Heart left ventricle (tissue), 16 donors: Measurements from ENCODE around the gene NRAP. TPM values are rescaled to one million over a fixed set of nuclear protein-coding genes. Genes with fewer than 3 reads are reported as not detected.

Source experiments
- ATAC-seq, 4 donors: fragments of 200-7000 bp; cut with Tn5 transposase; one replicate each; pipeline ENCODE4 v1.9.1; 2020 to 2022; ENCODE audit warnings: moderate library complexity in 4 of 4, mild to moderate bottlenecking in 3 of 4, moderate number of reproducible peaks in 1 of 4
- DNase-seq, 5 donors: peaks; one replicate each; pipeline ENCODE4 v3.0.0-alpha.2; 2020
- H3K27ac ChIP-seq, 12 donors: fragments of 200-600 bp; sonication (generic) in 4 of 12; one replicate each; pipeline versions ENCODE4 v1.5.0 to v1.8.0; 2016 to 2022; ENCODE audit warnings: mild to moderate bottlenecking in 2 of 12
- H3K27me3 ChIP-seq, 9 donors: fragments of 200-600 bp; sonication (generic) in 2 of 9; one replicate each; pipeline versions ENCODE4 v1.5.1 to v1.8.0; 2016 to 2022; ENCODE audit warnings: mild to moderate bottlenecking in 3 of 9
- H3K36me3 ChIP-seq, 9 donors: fragments of 200-600 bp; sonication (generic) in 2 of 9; one replicate each; pipeline versions ENCODE4 v1.5.0 to v1.8.0; 2018 to 2022; ENCODE audit warnings: mild to moderate bottlenecking in 2 of 9
- H3K4me1 ChIP-seq, 12 donors: fragments of 200-600 bp; sonication (generic) in 4 of 12; one replicate each; pipeline versions ENCODE4 v1.5.0 to v1.8.0; 2016 to 2022; ENCODE audit warnings: mild to moderate bottlenecking in 3 of 12
- H3K4me3 ChIP-seq, 12 donors: fragments of 200-600 bp; sonication (generic) in 4 of 12; one replicate each; pipeline versions ENCODE4 v1.5.0 to v1.8.0; 2017 to 2022; ENCODE audit warnings: mild to moderate bottlenecking in 9 of 12, moderate library complexity in 4 of 12
- H3K9me3 ChIP-seq, 12 donors: fragments of 200-600 bp; sonication (generic) in 4 of 12; one replicate each; pipeline versions ENCODE4 v1.5.0 to v1.8.0; 2016 to 2022; ENCODE audit warnings: mild to moderate bottlenecking in 1 of 12
- CTCF ChIP-seq, 12 donors: fragments of 200-600 bp; sonication (generic) in 4 of 12; IDR thresholded peaks; one replicate each; pipeline versions ENCODE4 v1.5.0 to v1.8.0; 2018 to 2022; ENCODE audit warnings: antibody characterized with exemption in 12 of 12, mild to moderate bottlenecking in 5 of 12
- POLR2A ChIP-seq, 2 donors: fragments of 450-650 bp; IDR thresholded peaks; one replicate each; pipeline ENCODE4 v1.6.1; 2017; ENCODE audit warnings: antibody characterized with exemption in 2 of 2, mild to moderate bottlenecking in 2 of 2, moderate library complexity in 2 of 2
- WGBS, 4 donors: extraction: QIAGEN DNeasy Blood & Tissue Kit in 2 of 4; methylation state at CpG; one replicate each; pipeline versions ENCODE4 v1.1.5 to v1.1.7; 2013 to 2018; 5-methylcytosine and 5-hydroxymethylcytosine counted together
- intact Hi-C, 10 donors: fragments of 100-400 bp; cut with DNase I; formaldehyde crosslinking; loops; one replicate each; pipeline versions ENCODE4 v1.11.1 to v1.14.2; 2022
- polyA plus RNA-seq, 2 donors: library from polyadenylated mRNA; stranded (reverse); fragments of 200-250 nt; gene quantifications; one replicate each; pipeline ENCODE4 v1.2.3, GENCODE V29; 2013
- total RNA-seq, 9 donors: library from RNA; depleted of rRNA in 2 of 9; stranded (reverse); fragments of >200 nt in 2 of 9; fragmentation: NEBNext Ultra II Directional in 3 of 9; extraction: Animal tissue kit (Norgen Biotek cat#: 25700) in 3 of 9; gene quantifications; one replicate each; pipeline versions ENCODE4 v1.1.0 to v1.2.4, GENCODE V29; 2016 to 2023
- donor health status: ischemic (EF 13 %, LVEDD 7.1; RV severe dilation, severe dysfunction).
- donor health status: healthy with polysubstance abuse.
- donor health status: DM: no; HTN: yes; CAD: no.
- donor health status: DM: no; HTN: no; CAD: no.
- donor health status: ischemic (EF 25% LVEDD 6.9; RV normal size, moderate dysfunction).
- donor health status: ischemic (EF 25% LVEDD 5.7; RV mildly dilated, moderate dysfunction).
- donor health status: healthy.
- donor health status: DM: yes; HTN: yes; CAD: no.
- donor health status: ischemic (EF 35%, LVEDD 5.7; RV mildly dilated, moderate dysfunction).
- donor health status: nonischemic (EF 11% LVEDD 7.7; RV severe dilation, severe dysfunction).
- donor health status: DM: yes; HTN: yes; CAD: no.
- donor health status: PGD.
- donor health status: ischemic (EF 29% LVEDD 5.4; RV normal size, mild dysfunction).
- donor health status: nonischemic (EF 23%, LVEDD 6.1; RV moderate dilation, normal function).

Gene NRAP
- total and polyA plus RNA-seq, 11 donors = 278 to 2,789 (median 1,125) TPM

- DNase-seq (no peak), ATAC-seq (no peak)
- Histone ChIP-seq H3K27me3 (no peaks in the 10 kb centered on the region), H3K9me3 (no peaks in the 10 kb centered on the region), H3K4me1 (peaks cover 0 to 4% (median 0%) of the 10 kb centered on the region in 12 donors), H3K36me3 (no peaks in the 10 kb centered on the region), H3K27ac (no peak overlapping the region), H3K4me3 (no peak overlapping the region)
- intact Hi-C loops = loop anchor here in 3 of 10 donors (10.0 kb wide), 3 partner anchors 852 to 1082 kb away; no protein-coding TSS in a partner anchor
- 65 to 76% (median 72%) methylated on average over 6 of the region's 6 CpGs for WGBS, 4 donors
- TF ChIP-seq CTCF (IDR thresholded peaks at IDR 0.05) = no peak
- no peak for TF ChIP-seq POLR2A (IDR thresholded peaks at IDR 0.05)
These were observed 97.0 kb downstream of the NRAP start for GRCh38 chr10:113566888-113567287.

- Histone ChIP-seq H3K27ac (no peak overlapping the region), H3K27me3 (no peaks in the 10 kb centered on the region), H3K9me3 (no peaks in the 10 kb centered on the region), H3K4me3 (no peak overlapping the region), H3K36me3 (no peaks in the 10 kb centered on the region), H3K4me1 (peaks cover 0 to 4% (median 0%) of the 10 kb centered on the region in 12 donors)
- ATAC-seq (no peak), DNase-seq (no peak)
- intact Hi-C loops = loop anchor here in 3 of 10 donors (10.0 kb wide), 3 partner anchors 851 to 1081 kb away; no protein-coding TSS in a partner anchor
- no peak for TF ChIP-seq POLR2A (IDR thresholded peaks at IDR 0.05)
- no peak for TF ChIP-seq CTCF (IDR thresholded peaks at IDR 0.05)
- WGBS, 4 donors = 11 to 22% (median 15%) methylated on average over 1 of the region's 1 CpG
These were observed 98.5 kb downstream of the NRAP start for GRCh38 chr10:113565364-113565763.

- DNase-seq (peak; percentile 64 to 87 (median 71)), ATAC-seq (peak; percentile 59 to 93 (median 88))
- Histone ChIP-seq H3K4me1 (peaks cover 0 to 5% (median 0%) of the 10 kb centered on the region in 12 donors), H3K9me3 (no peaks in the 10 kb centered on the region), H3K27me3 (peaks cover 0 to 4% (median 0%) of the 10 kb centered on the region in 9 donors), H3K27ac (no peak overlapping the region), H3K36me3 (no peaks in the 10 kb centered on the region), H3K4me3 (peak overlapping the region in 10 of 12 donors; percentile 20 to 55 (median 46))
- intact Hi-C loops = loop anchor here in 3 of 10 donors (5.0 to 10.0 kb wide), 6 partner anchors 41 to 1079 kb away; no protein-coding TSS in a partner anchor
- 6 to 13% (median 8%) methylated on average over 16 to 18 of the region's 18 CpGs for WGBS, 4 donors
- no peak for TF ChIP-seq POLR2A (IDR thresholded peaks at IDR 0.05)
- peak; percentile 96 to 100 (median 98) for TF ChIP-seq CTCF (IDR thresholded peaks at IDR 0.05)
These were observed 100.3 kb downstream of the NRAP start for GRCh38 chr10:113563306-113564088.

- peaks cover 0 to 4% (median 0%) of the 10 kb centered on the region in 9 donors for H3K27me3 ChIP-seq
- peaks cover 0 to 13% (median 0%) of the 10 kb centered on the region in 12 donors for H3K4me1 ChIP-seq
- ATAC-seq (no peak), DNase-seq (no peak)
- TF ChIP-seq POLR2A (IDR thresholded peaks at IDR 0.05) (no peak), CTCF (IDR thresholded peaks at IDR 0.05) (no peak)
- intact Hi-C loops = loop anchor here in 3 of 10 donors (5.0 to 10.0 kb wide), 6 partner anchors 40 to 1078 kb away; no protein-coding TSS in a partner anchor
- no peaks in the 10 kb centered on the region for H3K9me3 ChIP-seq
- WGBS, 4 donors = 81 to 98% (median 91%) methylated on average over 5 of the region's 5 CpGs
- no peak overlapping the region for H3K27ac ChIP-seq
- H3K4me3 ChIP-seq = no peak overlapping the region
- no peaks in the 10 kb centered on the region for H3K36me3 ChIP-seq
These were observed 101.1 kb downstream of the NRAP start for GRCh38 chr10:113562704-113563103.
